Measurements from ENCODE around the gene OR6Q1.

Gene OR6Q1

GRCh38 chr11:58039589-58039988 lies 8.8 kb downstream of the OR6Q1 start:
- Histone ChIP-seq H3K27ac (no peak overlapping the region), H3K27me3 (no peaks in the 10 kb centered on the region), H3K36me3 (no peaks in the 10 kb centered on the region), H3K4me1 (ENCODE audit: control insufficient read depth in 1 of 2, insufficient read depth in 1 of 2, low read depth in 1 of 2, low read length in 1 of 2) (no peaks in the 10 kb centered on the region), H3K9me3 (no peaks in the 10 kb centered on the region), H3K4me3 (ENCODE audit: low read depth in 1 of 2, low read length in 1 of 2) (no peak overlapping the region)
- no peak for TF ChIP-seq CTCF (IDR thresholded peaks at IDR 0.05)

- Histone ChIP-seq H3K9me3 (no peaks in the 10 kb centered on the region), H3K36me3 (no peaks in the 10 kb centered on the region), H3K4me1 (ENCODE audit: control insufficient read depth in 1 of 2, insufficient read depth in 1 of 2, low read depth in 1 of 2, low read length in 1 of 2) (no peaks in the 10 kb centered on the region), H3K27ac (no peak overlapping the region), H3K4me3 (ENCODE audit: low read depth in 1 of 2, low read length in 1 of 2) (no peak overlapping the region), H3K27me3 (no peaks in the 10 kb centered on the region)
- TF ChIP-seq CTCF (IDR thresholded peaks at IDR 0.05): no peak
Measured at GRCh38 chr11:58043379-58043778, 12.6 kb downstream of the OR6Q1 start.

- H3K4me3 ChIP-seq (ENCODE audit: low read depth in 1 of 2, low read length in 1 of 2): no peak overlapping the region
- H3K27ac ChIP-seq: no peak overlapping the region
- no peaks in the 10 kb centered on the region for H3K4me1 ChIP-seq (ENCODE audit: control insufficient read depth in 1 of 2, insufficient read depth in 1 of 2, low read depth in 1 of 2, low read length in 1 of 2)
- no peak for TF ChIP-seq CTCF (IDR thresholded peaks at IDR 0.05)
- no peaks in the 10 kb centered on the region for H3K27me3 ChIP-seq
- no peaks in the 10 kb centered on the region for H3K36me3 ChIP-seq
- H3K9me3 ChIP-seq: no peaks in the 10 kb centered on the region
Measured at GRCh38 chr11:58046231-58046630, 15.5 kb downstream of the OR6Q1 start.

GRCh38 chr11:58047818-58048217 lies 17.1 kb downstream of the OR6Q1 start:
- TF ChIP-seq CTCF (IDR thresholded peaks at IDR 0.05): no peak
- Histone ChIP-seq H3K27ac (no peak overlapping the region), H3K4me1 (ENCODE audit: control insufficient read depth in 1 of 2, insufficient read depth in 1 of 2, low read depth in 1 of 2, low read length in 1 of 2) (no peaks in the 10 kb centered on the region), H3K4me3 (ENCODE audit: low read depth in 1 of 2, low read length in 1 of 2) (no peak overlapping the region), H3K36me3 (no peaks in the 10 kb centered on the region), H3K27me3 (no peaks in the 10 kb centered on the region), H3K9me3 (no peaks in the 10 kb centered on the region)

- no peak overlapping the region for H3K4me3 ChIP-seq (ENCODE audit: low read depth in 1 of 2, low read length in 1 of 2)
- H3K27ac ChIP-seq: no peak overlapping the region
- no peak for TF ChIP-seq CTCF (IDR thresholded peaks at IDR 0.05)
- H3K4me1 ChIP-seq (ENCODE audit: control insufficient read depth in 1 of 2, insufficient read depth in 1 of 2, low read depth in 1 of 2, low read length in 1 of 2): no peaks in the 10 kb centered on the region
- peaks cover 3% of the 10 kb centered on the region for H3K27me3 ChIP-seq
- no peaks in the 10 kb centered on the region for H3K9me3 ChIP-seq
- H3K36me3 ChIP-seq: no peaks in the 10 kb centered on the region
Measured at GRCh38 chr11:58055806-58056401, 25.2 kb downstream of the OR6Q1 start.

GRCh38 chr11:58057481-58057880 lies 26.7 kb downstream of the OR6Q1 start:
- Histone ChIP-seq H3K27me3 (peaks cover 3% of the 10 kb centered on the region), H3K36me3 (no peaks in the 10 kb centered on the region), H3K27ac (no peak overlapping the region), H3K4me1 (ENCODE audit: control insufficient read depth in 1 of 2, insufficient read depth in 1 of 2, low read depth in 1 of 2, low read length in 1 of 2) (no peaks in the 10 kb centered on the region), H3K4me3 (ENCODE audit: low read depth in 1 of 2, low read length in 1 of 2) (no peak overlapping the region), H3K9me3 (no peaks in the 10 kb centered on the region)
- TF ChIP-seq CTCF (IDR thresholded peaks at IDR 0.05): no peak
